ENCODE data around the gene B3GAT1.
A peak's percentile ranks its signal among the peaks of the same experiment; 100 is the strongest.

B3GAT1 gene

GRCh38 chr11:134339756-134340155 is 72.3 kb downstream of the B3GAT1 start:
- no peak for DNase-seq (ENCODE audit: low read depth in 2 of 2, low spot score in 1 of 2)

GRCh38 chr11:134338654-134339053 is 73.4 kb downstream of the B3GAT1 start:
- DNase-seq (ENCODE audit: low read depth in 2 of 2, low spot score in 1 of 2) = no peak

- no peak for DNase-seq (ENCODE audit: low read depth in 2 of 2, low spot score in 1 of 2)
These were observed 74.0 kb downstream of the B3GAT1 start for GRCh38 chr11:134338068-134338467.

- no peak for DNase-seq (ENCODE audit: low read depth in 2 of 2, low spot score in 1 of 2)
These were observed 75.0 kb downstream of the B3GAT1 start for GRCh38 chr11:134337051-134337450.

- no peak for DNase-seq (ENCODE audit: low read depth in 2 of 2, low spot score in 1 of 2)
These were observed 77.1 kb downstream of the B3GAT1 start for GRCh38 chr11:134334796-134335571.

- no peak for DNase-seq (ENCODE audit: low read depth in 2 of 2, low spot score in 1 of 2)
These were observed 78.1 kb downstream of the B3GAT1 start for GRCh38 chr11:134333946-134334345.

GRCh38 chr11:134333312-134333711 is 78.7 kb downstream of the B3GAT1 start:
- no peak for DNase-seq (ENCODE audit: low read depth in 2 of 2, low spot score in 1 of 2)

- DNase-seq (ENCODE audit: low read depth in 2 of 2, low spot score in 1 of 2) = no peak
These were observed 79.3 kb downstream of the B3GAT1 start for GRCh38 chr11:134332782-134333181.

GRCh38 chr11:134332189-134332631 is 79.8 kb downstream of the B3GAT1 start:
- no peak for DNase-seq (ENCODE audit: low read depth in 2 of 2, low spot score in 1 of 2)

- DNase-seq (ENCODE audit: low read depth in 2 of 2, low spot score in 1 of 2) = peak; percentile 53 to 62
These were observed 80.5 kb downstream of the B3GAT1 start, which contains the start of gene GLB1L2 for GRCh38 chr11:134331354-134332188. GLB1L2 (plus strand) TSS chr11:134331988; CDS start chr11:134332062, 74 bp downstream.

- DNase-seq (ENCODE audit: low read depth in 2 of 2, low spot score in 1 of 2) = no peak
These were observed 81.3 kb downstream of the B3GAT1 start for GRCh38 chr11:134330611-134331353.
